Measurements from ENCODE around the gene RMND5B.

DNA sequence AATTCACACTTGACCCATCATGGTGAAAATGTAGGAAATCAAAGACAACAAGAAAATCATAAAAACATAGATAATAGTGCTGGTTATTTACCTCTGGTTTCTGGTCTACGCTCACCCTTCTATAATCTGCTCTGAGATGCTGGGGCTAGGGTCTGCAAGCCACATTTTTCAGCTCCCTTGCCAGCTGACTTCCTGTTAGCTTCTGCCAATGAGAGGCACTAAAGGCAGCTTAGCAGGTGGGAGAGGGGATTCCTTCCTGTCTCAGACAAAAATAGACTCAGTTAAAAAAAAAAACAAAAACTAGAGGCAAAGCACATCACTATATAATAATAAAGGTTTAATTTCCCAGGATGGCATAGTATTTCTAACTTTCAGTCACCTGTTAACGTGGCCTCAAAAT lies 37.7 kb upstream of the RMND5B start:
- TF ChIP-seq EP300 (IDR thresholded peaks at IDR 0.05; ENCODE audit: borderline replicate concordance): no peak
- TF ChIP-seq YY1 (IDR thresholded peaks at IDR 0.05; ENCODE audit: low read depth): no peak
- no peak for TF ChIP-seq RAD21 (IDR thresholded peaks at IDR 0.05; ENCODE audit: low read depth)
- TF ChIP-seq, protein P1, sequence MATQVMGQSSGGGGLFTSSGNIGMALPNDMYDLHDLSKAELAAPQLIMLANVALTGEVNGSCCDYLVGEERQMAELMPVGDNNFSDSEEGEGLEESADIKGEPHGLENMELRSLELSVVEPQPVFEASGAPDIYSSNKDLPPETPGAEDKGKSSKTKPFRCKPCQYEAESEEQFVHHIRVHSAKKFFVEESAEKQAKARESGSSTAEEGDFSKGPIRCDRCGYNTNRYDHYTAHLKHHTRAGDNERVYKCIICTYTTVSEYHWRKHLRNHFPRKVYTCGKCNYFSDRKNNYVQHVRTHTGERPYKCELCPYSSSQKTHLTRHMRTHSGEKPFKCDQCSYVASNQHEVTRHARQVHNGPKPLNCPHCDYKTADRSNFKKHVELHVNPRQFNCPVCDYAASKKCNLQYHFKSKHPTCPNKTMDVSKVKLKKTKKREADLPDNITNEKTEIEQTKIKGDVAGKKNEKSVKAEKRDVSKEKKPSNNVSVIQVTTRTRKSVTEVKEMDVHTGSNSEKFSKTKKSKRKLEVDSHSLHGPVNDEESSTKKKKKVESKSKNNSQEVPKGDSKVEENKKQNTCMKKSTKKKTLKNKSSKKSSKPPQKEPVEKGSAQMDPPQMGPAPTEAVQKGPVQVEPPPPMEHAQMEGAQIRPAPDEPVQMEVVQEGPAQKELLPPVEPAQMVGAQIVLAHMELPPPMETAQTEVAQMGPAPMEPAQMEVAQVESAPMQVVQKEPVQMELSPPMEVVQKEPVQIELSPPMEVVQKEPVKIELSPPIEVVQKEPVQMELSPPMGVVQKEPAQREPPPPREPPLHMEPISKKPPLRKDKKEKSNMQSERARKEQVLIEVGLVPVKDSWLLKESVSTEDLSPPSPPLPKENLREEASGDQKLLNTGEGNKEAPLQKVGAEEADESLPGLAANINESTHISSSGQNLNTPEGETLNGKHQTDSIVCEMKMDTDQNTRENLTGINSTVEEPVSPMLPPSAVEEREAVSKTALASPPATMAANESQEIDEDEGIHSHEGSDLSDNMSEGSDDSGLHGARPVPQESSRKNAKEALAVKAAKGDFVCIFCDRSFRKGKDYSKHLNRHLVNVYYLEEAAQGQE (IDR thresholded peaks at IDR 0.05; ENCODE audit: low read depth): no peak

Data from Ishikawa (cell line).